Stimulated activated naive CD4-positive, alpha-beta T cell (primary cell): Measurements from ENCODE around the gene EEPD1.

Experiments
- DNase-seq, 6 experiments: peaks; one replicate each; lab custom pipeline; 2025; lab: John Stamatoyannopoulos, UW

EEPD1 gene

GRCh38 chr7:36190447-36191291, 37.6 kb downstream of the EEPD1 start:
- DNase-seq = no peak

GRCh38 chr7:36191292-36191920, 38.4 kb downstream of the EEPD1 start:
- DNase-seq = no peak

- DNase-seq = no peak
Measured at GRCh38 chr7:36192053-36192824, 39.2 kb downstream of the EEPD1 start.

- no peak for DNase-seq
Measured at GRCh38 chr7:36192877-36193276, 39.8 kb downstream of the EEPD1 start.

- no peak for DNase-seq
Measured at GRCh38 chr7:36198854-36199266, 45.8 kb downstream of the EEPD1 start.

GRCh38 chr7:36199329-36199728, 46.3 kb downstream of the EEPD1 start:
- no peak for DNase-seq

- DNase-seq = no peak
Measured at GRCh38 chr7:36201122-36201723, 48.2 kb downstream of the EEPD1 start.

GRCh38 chr7:36202398-36202797, 49.3 kb downstream of the EEPD1 start:
- no peak for DNase-seq

- no peak for DNase-seq
Measured at GRCh38 chr7:36203071-36203790, 50.2 kb downstream of the EEPD1 start.

- no peak for DNase-seq
Measured at GRCh38 chr7:36204044-36204663, 51.1 kb downstream of the EEPD1 start.

GRCh38 chr7:36204929-36205635, 52.0 kb downstream of the EEPD1 start:
- DNase-seq = no peak

GRCh38 chr7:36205803-36206202, 52.7 kb downstream of the EEPD1 start:
- no peak for DNase-seq

GRCh38 chr7:36207451-36208291, 54.6 kb downstream of the EEPD1 start:
- DNase-seq = no peak

- DNase-seq = no peak
Measured at GRCh38 chr7:36208426-36208825, 55.4 kb downstream of the EEPD1 start.

- DNase-seq = peak in 1 of 6 experiments; percentile 3
Measured at GRCh38 chr7:36208997-36209813, 56.2 kb downstream of the EEPD1 start.

- no peak for DNase-seq
Measured at GRCh38 chr7:36209814-36210183, 56.7 kb downstream of the EEPD1 start.

- DNase-seq = no peak
Measured at GRCh38 chr7:36210291-36210922, 57.4 kb downstream of the EEPD1 start.
